GM15510 (cell line): ENCODE measurements around the gene ARF4.

ENCODE experiments used
- POLR2A ChIP-seq: IDR thresholded peaks from 3 replicates; pipeline ENCODE4 v1.6.1; 2011; ENCODE audit warnings: borderline replicate concordance; ENCODE audit not compliant: insufficient read length; ENCODE audit errors: extremely low read depth

Gene ARF4

GRCh38 chr3:57546616-57547015 is 50.5 kb downstream of the ARF4 start:
- no peak for TF ChIP-seq POLR2A

DNA sequence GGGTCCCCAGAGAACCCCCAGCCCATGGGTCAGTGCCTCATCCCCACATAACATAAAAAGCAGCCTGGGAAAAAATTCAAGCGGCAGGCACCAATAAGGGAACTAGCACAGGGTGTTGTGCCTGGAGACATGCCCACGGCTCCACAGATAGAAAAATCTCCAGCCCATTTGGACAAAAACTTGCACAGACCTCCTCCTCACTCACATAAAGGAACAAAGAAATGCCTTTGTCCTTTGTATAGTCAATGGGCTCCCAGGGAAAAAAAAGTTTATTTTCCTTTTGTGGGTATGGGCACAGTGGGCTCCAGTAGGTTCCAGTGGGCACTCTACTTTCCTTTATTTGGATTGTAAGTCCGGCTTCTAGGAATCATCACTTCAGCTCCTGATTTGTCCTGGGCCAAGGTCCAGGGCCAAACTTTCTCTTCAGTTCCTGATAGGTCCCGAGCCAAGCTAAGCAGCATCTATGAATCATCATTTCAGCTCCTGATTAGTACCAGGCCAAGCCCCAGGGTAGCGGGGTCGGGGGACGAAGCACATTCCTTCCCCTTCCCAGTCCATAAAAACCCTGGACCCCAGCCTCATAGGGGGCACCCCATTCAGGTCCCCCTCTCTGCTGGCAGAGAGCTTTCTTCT is 51.4 kb downstream of the ARF4 start:
- no peak for TF ChIP-seq POLR2A

GRCh38 chr3:57544181-57545125 is 52.7 kb downstream of the ARF4 start, which contains the start of gene DNAH12:
TSS of gene DNAH12 (minus strand) at chr3:57544344. CDS start at chr3:57542870, 1,474 bp downstream.
- TF ChIP-seq POLR2A, result no peak

GRCh38 chr3:57538465-57538864 is 58.7 kb downstream of the ARF4 start:
- TF ChIP-seq POLR2A, result no peak

DNA sequence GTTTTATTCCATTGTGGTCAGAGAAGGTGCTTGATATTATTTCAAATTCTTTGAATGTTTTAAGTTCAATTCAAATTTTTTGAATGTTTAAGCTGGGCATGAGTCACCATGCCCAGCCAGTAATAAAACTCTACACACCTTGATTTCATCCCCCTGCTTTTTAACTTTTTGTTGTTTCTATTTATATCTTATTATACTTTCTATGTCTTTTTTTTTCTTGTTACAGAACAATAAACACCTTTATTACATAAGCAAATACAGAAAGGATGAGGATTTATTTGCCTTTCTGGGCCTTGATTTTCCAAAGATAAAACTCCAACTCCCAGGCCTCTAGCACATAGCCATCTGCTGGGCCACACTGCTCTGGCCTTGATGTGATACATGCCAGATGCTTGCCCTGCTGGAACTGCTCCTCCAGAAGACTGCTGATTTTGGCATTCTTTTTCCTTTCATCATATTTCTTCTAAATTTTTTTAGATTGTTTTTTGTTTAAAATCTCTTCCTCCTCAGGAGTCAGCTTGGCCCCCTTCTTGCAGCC is 67.0 kb downstream of the ARF4 start:
- TF ChIP-seq POLR2A, result no peak
